Type B pancreatic cell (in vitro differentiated cells): ENCODE data around the gene MIGA2. TPM values are rescaled to one million over a fixed set of nuclear protein-coding genes. Genes with fewer than 3 reads are reported as not detected.

Source experiments
- DNase-seq: peaks from one replicate; pipeline ENCODE4 v3.0.0; 2021; ENCODE audit warnings: mixed read lengths; ENCODE audit not compliant: unreplicated experiment; ENCODE audit errors: extremely low spot score
- H3K27ac Mint-ChIP-seq: 2 replicates; pipeline ENCODE4 v1.8.0; 2021; ENCODE audit warnings: mild to moderate bottlenecking, mixed read lengths
- H3K27me3 Mint-ChIP-seq: 2 replicates; pipeline ENCODE4 v1.8.0; 2021; ENCODE audit warnings: mixed read lengths
- H3K36me3 Mint-ChIP-seq: 2 replicates; pipeline ENCODE4 v1.8.0; 2021; ENCODE audit warnings: mixed read lengths
- H3K4me1 Mint-ChIP-seq: one replicate; pipeline ENCODE4 v1.8.0; 2021; ENCODE audit warnings: mixed read lengths; ENCODE audit not compliant: unreplicated experiment
- H3K4me3 Mint-ChIP-seq: 2 replicates; pipeline ENCODE4 v1.8.0; 2021; ENCODE audit warnings: mild to moderate bottlenecking, mixed read lengths
- H3K9me3 Mint-ChIP-seq: 2 replicates; pipeline ENCODE4 v1.8.0; 2021; ENCODE audit warnings: mixed read lengths
- CTCF ChIP-seq: fragments of 200-600 bp; sonication (generic); conservative IDR thresholded peaks from 2 replicates; pipeline ENCODE4 v1.5.0; 2021; ENCODE audit warnings: antibody characterized with exemption, mild to moderate bottlenecking
- total RNA-seq: library from RNA; stranded (reverse); gene quantifications from 2 replicates; pipeline ENCODE4 v1.2.1, GENCODE V29; 2021; ENCODE audit warnings: low replicate concordance

The MIGA2 gene
- total RNA-seq, 1 donor from 2014 or later: 41.6 TPM

GRCh38 chr9:129006328-129007034, 29.9 kb upstream of the MIGA2 start:
- H3K9me3 Mint-ChIP-seq: no peaks in the 10 kb centered on the region
- no peaks in the 10 kb centered on the region for H3K36me3 Mint-ChIP-seq
- no peaks in the 10 kb centered on the region for H3K27me3 Mint-ChIP-seq
- peak overlapping the region; percentile 84 for H3K27ac Mint-ChIP-seq
- no peaks in the 10 kb centered on the region for H3K4me1 Mint-ChIP-seq
- DNase-seq: peak; percentile 79
- peak; percentile 88 for TF ChIP-seq CTCF
- H3K4me3 Mint-ChIP-seq: no peak overlapping the region

GRCh38 chr9:129007035-129007765, 29.2 kb upstream of the MIGA2 start:
- TF ChIP-seq CTCF: no peak
- H3K4me1 Mint-ChIP-seq: no peaks in the 10 kb centered on the region
- no peaks in the 10 kb centered on the region for H3K9me3 Mint-ChIP-seq
- H3K36me3 Mint-ChIP-seq: no peaks in the 10 kb centered on the region
- peak overlapping the region; percentile 84 for H3K27ac Mint-ChIP-seq
- DNase-seq: no peak
- H3K27me3 Mint-ChIP-seq: no peaks in the 10 kb centered on the region
- peak overlapping the region; percentile 22 for H3K4me3 Mint-ChIP-seq

GRCh38 chr9:129007766-129008468, 28.5 kb upstream of the MIGA2 start:
- TF ChIP-seq CTCF: no peak
- no peaks in the 10 kb centered on the region for H3K36me3 Mint-ChIP-seq
- H3K4me1 Mint-ChIP-seq: no peaks in the 10 kb centered on the region
- H3K4me3 Mint-ChIP-seq: peak overlapping the region; percentile 22
- H3K27me3 Mint-ChIP-seq: no peaks in the 10 kb centered on the region
- no peaks in the 10 kb centered on the region for H3K9me3 Mint-ChIP-seq
- H3K27ac Mint-ChIP-seq: peak overlapping the region; percentile 50
- DNase-seq: no peak

GRCh38 chr9:129008469-129008965, 27.9 kb upstream of the MIGA2 start:
- Mint-ChIP-seq H3K36me3 (no peaks in the 10 kb centered on the region), H3K27ac (no peak overlapping the region), H3K4me1 (no peaks in the 10 kb centered on the region)

More at GRCh38 chr9:129008469-129008965, 27.9 kb upstream of the MIGA2 start:
- DNase-seq: no peak
- Mint-ChIP-seq H3K4me3 (no peak overlapping the region), H3K27me3 (no peaks in the 10 kb centered on the region), H3K9me3 (no peaks in the 10 kb centered on the region)
- TF ChIP-seq CTCF: no peak
